CD1c-positive myeloid dendritic cell (primary cell): ENCODE results near the gene KCNAB1.

Source experiments
- DNase-seq: peaks from one replicate; pipeline ENCODE4 v3.0.0-alpha.2; 2016; ENCODE audit errors: extremely low spot score

KCNAB1 gene

GRCh38 chr3:156449710-156450574 lies 329.6 kb downstream of the KCNAB1 start:
- peak; percentile 22 for DNase-seq

GRCh38 chr3:156455839-156456238 lies 335.5 kb downstream of the KCNAB1 start:
- DNase-seq, result no peak

- no peak for DNase-seq
Observed at GRCh38 chr3:156456771-156457224, 336.4 kb downstream of the KCNAB1 start.

DNA sequence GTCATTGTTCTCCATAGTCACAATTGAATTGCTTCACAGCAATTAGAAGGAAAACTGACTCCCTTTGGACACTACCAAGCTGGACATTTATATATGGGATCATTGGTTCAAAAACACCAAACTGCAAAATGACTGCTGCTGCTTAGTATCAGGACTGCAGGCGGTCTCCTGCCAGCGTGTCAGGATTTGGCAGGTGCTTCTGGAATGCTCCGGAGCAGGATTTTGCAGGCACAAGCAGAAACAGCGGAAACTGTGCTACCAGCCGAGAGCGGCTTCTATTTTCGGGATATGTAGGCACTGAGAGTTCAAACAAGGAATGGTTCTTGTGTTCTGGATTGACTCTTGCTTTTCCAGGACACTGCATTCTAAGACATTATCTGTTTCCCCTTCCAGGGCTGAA lies 339.1 kb downstream of the KCNAB1 start:
- DNase-seq, result no peak

GRCh38 chr3:156460206-156460611 lies 339.8 kb downstream of the KCNAB1 start:
- peak; percentile 40 for DNase-seq

GRCh38 chr3:156461889-156462288 lies 341.5 kb downstream of the KCNAB1 start:
- DNase-seq, result no peak

DNA sequence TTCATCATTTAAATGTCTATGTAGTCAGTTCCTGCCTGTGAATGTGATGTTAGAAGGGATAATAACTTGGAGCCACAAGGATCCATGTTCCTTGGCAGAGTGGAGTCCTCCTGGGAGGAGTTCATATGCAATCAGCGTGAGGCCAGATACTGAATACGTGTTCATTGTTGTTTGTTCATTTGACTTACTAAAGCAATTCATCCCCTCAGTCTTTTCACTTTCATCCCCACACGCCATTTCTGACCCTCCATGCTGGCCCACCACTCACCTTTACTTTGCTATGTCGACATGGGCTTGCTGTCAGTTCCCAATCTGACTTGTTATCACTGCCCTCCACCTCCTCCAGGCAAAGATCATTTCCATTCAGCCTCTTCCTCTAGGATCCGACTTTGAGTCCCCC lies 342.7 kb downstream of the KCNAB1 start:
- DNase-seq, result no peak

DNA sequence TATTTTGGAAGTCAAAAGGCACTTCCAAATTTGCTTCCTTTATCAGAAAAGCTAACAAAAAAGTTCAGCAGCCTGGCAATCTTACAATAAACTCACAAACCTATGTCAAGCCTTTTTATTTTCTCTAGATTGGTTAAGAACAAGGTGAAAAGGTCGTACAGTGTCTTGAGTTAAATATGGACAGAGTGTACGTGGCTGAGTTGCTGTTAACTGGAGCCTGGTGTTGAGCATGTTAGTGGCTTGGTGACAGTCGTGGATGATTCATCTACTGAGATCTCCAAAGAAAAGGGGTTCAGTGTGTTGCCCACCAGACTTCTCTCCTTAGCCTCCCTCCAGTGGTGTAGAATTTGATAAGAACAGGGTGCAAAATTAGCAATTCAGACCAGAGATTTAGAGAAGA lies 344.8 kb downstream of the KCNAB1 start:
- no peak for DNase-seq

- no peak for DNase-seq
Observed at GRCh38 chr3:156469456-156469855, 349.1 kb downstream of the KCNAB1 start.

DNA sequence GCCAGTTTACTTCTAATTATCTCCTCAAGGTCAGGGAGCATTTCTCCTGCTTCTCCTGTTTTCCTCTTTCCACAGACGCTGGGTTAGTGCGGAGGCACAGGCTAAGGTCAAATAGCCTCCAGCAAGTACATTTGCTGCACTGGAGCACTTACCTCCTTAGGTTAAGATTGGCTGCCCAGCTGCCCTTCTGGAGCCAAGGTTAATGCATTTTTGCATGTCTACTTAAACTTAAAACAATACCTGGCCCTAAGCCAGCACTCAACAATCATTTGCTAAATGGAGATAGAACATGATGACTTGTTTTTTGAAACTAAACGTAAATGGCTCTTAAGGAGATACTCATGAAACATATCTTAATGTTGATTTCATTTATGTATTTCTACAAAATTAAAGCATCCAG lies 351.1 kb downstream of the KCNAB1 start:
- no peak for DNase-seq

DNA sequence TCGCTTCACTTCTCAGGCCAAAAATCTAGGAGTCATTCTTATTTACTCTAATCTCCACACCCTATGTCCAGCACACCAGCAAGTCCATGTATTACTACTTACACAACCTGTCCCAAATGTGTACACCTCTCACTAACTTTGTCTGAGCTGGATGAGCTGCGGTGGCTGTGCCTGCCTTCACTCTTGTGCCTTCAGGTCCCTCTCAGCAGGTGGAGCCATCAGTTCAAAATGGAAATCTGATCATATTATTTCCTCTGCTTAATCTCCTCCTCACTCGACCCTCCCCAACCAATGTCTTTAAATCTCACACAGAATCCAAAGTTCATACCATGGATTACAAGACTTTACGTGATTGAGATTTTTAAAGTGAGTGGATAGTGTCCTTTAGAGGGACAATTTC lies 351.8 kb downstream of the KCNAB1 start:
- DNase-seq, result no peak

DNA sequence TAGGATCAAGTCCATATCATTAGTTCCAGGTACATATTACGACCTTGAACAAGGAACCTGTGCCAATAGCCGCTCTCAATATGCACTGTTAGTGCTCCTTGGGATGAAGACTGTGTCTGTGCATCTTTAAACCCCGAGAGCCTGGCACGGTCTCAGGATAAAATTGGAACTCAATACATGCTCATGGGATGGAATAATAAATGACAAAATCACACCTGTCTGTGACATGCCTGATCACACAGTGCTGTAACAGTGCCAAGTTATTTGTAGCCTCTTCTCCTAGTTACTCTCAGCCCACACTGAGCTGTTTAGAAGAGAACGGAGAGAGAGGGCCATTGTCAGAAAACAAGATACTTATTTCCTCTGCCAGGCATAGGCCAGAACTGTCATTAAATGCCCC lies 352.3 kb downstream of the KCNAB1 start:
- DNase-seq, result no peak

- no peak for DNase-seq
Observed at GRCh38 chr3:156473341-156473740, 353.0 kb downstream of the KCNAB1 start.

GRCh38 chr3:156474560-156475389 lies 354.4 kb downstream of the KCNAB1 start:
- no peak for DNase-seq

- DNase-seq, result no peak
Observed at GRCh38 chr3:156477323-156477722, 356.9 kb downstream of the KCNAB1 start.

DNA sequence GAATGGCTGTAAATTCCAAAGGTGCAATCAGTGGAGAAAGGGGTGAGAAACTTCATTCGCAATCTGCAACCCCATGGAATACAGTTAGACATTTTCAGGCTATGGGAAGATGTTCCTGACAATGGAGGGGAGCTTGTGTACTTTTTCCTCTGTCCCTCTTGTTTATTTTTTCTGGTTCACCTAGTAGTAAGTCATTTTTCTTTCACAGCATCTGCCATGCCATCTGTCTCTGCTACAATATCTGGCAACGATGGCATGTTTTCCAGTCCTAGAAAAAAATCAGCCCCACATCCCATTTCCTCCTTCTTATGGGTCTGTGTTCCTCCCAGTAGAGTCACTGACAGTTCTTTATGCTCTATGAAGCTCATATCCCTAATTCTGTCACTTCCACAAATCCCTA lies 358.5 kb downstream of the KCNAB1 start:
- DNase-seq, result no peak

DNA sequence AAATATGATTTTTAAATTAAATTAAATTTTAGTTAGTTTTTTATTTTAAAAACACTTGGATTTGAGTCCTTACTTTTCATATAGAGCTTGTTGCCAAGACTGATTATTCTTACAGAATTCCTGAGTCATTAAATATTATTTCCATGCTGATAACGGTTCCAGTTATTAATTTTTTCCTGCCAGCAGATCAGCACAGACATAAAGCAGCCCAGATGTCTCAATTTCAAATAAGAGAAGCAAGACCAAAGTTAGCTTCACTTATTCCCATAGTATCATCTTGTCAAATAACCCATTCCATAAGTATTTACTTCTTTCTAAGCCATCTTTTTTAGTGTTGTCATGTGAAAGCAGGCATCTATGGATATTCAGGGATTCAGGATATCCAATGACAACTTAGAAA lies 359.2 kb downstream of the KCNAB1 start:
- no peak for DNase-seq

DNA sequence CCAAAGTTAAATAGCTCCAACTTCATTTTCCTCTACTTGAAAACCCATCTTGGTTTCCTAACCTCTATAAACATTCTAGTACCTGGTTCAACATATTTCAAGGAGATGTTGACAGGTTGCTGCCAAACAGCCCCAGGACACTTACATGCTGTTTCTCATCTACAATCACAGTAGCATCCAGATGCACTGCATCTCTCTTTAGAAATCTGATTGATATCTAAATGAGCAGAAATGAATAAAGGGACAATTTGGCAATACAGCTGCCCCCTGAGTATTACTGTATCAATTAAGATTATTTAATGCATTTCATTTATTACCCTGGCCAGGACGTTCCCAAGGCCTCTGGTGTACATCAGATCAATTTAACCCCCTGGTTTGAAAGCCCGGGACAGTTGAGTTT lies 360.6 kb downstream of the KCNAB1 start:
- no peak for DNase-seq

DNA sequence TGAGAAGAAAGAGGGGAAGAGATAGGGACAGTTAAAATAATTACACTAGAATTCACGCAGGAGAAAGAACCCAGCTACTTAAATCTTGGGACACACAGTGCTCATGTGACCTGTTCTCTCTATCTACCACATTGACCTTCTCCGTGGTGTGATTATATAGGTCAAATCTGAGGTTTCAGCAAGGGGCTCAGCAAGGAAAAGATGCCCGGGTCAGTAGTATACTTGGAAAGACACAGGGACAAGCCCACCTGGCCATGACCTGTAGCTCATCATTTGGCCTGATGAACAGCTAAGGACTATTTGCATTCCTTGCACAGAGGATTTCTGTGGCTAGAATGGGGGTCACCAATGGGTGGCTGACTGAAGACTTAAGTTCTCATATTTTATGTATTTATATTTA lies 362.6 kb downstream of the KCNAB1 start:
- DNase-seq, result no peak

DNA sequence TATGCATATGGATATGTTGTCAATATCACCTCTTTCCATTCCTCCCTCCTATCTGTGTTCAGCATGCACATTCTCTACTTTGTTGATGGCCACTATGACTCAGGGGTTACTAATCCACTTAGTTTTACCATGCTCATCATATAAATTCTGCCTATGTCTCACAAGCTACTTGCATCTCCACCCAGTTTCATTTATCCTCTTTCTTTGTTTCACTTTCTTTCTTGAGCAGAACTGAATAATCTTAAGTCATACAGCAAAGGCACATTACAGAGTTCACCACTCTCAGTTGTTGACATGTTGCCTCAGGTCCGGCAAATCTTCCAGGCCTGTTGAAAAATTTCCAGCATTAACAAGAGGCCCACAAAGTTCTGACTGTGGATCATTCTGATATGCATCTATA lies 363.0 kb downstream of the KCNAB1 start:
- peak; percentile 52 for DNase-seq

DNA sequence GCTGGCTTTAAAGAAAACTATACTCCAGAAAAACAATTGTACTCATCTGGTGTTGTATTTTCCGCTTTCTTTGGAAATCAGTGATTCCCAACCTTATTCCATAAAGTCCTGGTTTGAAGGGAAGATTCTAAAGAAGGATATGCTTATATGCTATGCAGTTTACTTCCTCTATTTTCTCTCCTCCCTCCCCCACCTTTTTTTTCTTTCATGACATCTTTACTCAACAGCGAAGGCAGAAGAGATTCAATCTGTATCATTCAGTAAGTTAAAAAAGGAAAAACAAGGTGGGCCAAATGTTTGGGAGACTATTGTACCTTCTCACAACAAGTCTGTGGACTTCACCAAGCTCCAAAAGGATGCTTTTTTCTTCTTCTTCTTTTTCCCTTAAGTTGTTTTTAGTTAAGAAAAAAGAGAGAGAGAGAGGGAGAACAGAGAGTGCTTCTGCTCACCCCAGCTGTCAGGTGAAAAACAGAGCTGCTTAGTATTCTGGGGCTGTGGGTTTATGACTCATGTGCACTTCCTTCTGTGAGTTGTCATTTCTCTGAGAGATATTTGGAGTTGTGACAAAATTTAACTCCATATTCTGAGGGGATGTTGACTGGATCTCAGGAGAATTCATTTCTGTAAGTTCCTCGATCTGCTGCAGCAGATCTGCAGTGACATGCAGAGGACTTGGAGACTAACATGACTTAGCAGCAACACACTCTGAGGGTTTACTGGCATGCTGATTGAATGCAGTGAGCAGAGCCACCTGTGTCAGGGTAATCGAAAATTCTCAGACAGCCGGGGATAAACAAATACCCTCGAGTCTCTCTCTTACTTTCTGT lies 363.8 kb downstream of the KCNAB1 start:
- peak; percentile 52 for DNase-seq

- no peak for DNase-seq
Observed at GRCh38 chr3:156488767-156489166, 368.4 kb downstream of the KCNAB1 start.
